Spleen (tissue), 11 donors: ENCODE results near the gene AIRE. TPM values are rescaled to one million over a fixed set of nuclear protein-coding genes. Genes with fewer than 3 reads are reported as not detected.
A peak's percentile ranks its signal among the peaks of the same experiment; 100 is the strongest.

Experiments used
- DNase-seq: peaks from one replicate; pipeline ENCODE4 v3.0.0-alpha.2; 2020
- H3K27ac ChIP-seq, 8 donors: fragments of 200-600 bp; sonication (generic) in 7 of 8; 1 replicate in 4 of 8; 2 replicates in 4 of 8; pipeline versions ENCODE4 v1.5.0 to v1.8.0; 2016 to 2021; ENCODE audit warnings: inconsistent platforms in 4 of 8, mild to moderate bottlenecking in 4 of 8, moderate library complexity in 1 of 8
- H3K27me3 ChIP-seq, 7 donors: fragments of 200-600 bp; sonication (generic) in 6 of 7; replicated peaks in 1 of 7; 1 replicate in 4 of 7; 2 replicates in 3 of 7; pipeline versions ENCODE4 v1.5.0 to v1.8.0; 2016 to 2021; ENCODE audit warnings: inconsistent platforms in 3 of 7, mild to moderate bottlenecking in 1 of 7
- H3K36me3 ChIP-seq, 6 donors: fragments of 200-600 bp; sonication (generic) in 5 of 6; 1 replicate in 4 of 6; 2 replicates in 2 of 6; pipeline versions ENCODE4 v1.5.0 to v1.8.0; 2016 to 2021; ENCODE audit warnings: inconsistent platforms in 2 of 6
- H3K4me1 ChIP-seq, 6 donors: fragments of 200-600 bp; sonication (generic) in 5 of 6; 1 replicate in 3 of 6; 2 replicates in 3 of 6; pipeline versions ENCODE4 v1.5.0 to v1.8.0; 2016 to 2021; ENCODE audit warnings: inconsistent platforms in 3 of 6
- H3K4me3 ChIP-seq, 8 donors: fragments of 200-600 bp; sonication (generic) in 7 of 8; 1 replicate in 4 of 8; 2 replicates in 4 of 8; pipeline versions ENCODE4 v1.5.0 to v1.8.0; 2016 to 2021; ENCODE audit warnings: inconsistent platforms in 4 of 8, mild to moderate bottlenecking in 4 of 8, moderate library complexity in 2 of 8
- H3K9me3 ChIP-seq, 8 donors: fragments of 200-600 bp; sonication (generic) in 7 of 8; 1 replicate in 4 of 8; 2 replicates in 4 of 8; pipeline versions ENCODE4 v1.5.0 to v1.8.0; 2016 to 2021; ENCODE audit warnings: inconsistent platforms in 4 of 8
- POLR2A ChIP-seq, 3 donors: fragments of 450-650 bp; IDR thresholded peaks; one replicate each; pipeline ENCODE4 v1.5.1; 2017; ENCODE audit warnings: antibody characterized with exemption in 3 of 3, mild to moderate bottlenecking in 1 of 3
- POLR2AphosphoS5 ChIP-seq, 3 donors: sonication (generic); formaldehyde crosslinking; IDR thresholded peaks; one replicate each; pipeline ENCODE4 v1.5.1; 2017; ENCODE audit warnings: antibody characterized with exemption in 3 of 3
- WGBS, 5 donors: extraction: QIAGEN DNeasy Blood & Tissue Kit in 3 of 5; methylation state at CpG; one replicate each; pipeline versions ENCODE4 v1.1.5 to v1.1.7; 2013 to 2018; 5-methylcytosine and 5-hydroxymethylcytosine counted together
- intact Hi-C: fragments of 100-400 bp; cut with DNase I; formaldehyde crosslinking; loops from one replicate; pipeline ENCODE4 v1.15.0; 2023; ENCODE audit warnings: low total_unique reads
- polyA plus RNA-seq, 3 donors: library from polyadenylated mRNA; stranded (reverse); fragments of 200-250 nt; gene quantifications; one replicate each; pipeline ENCODE4 v1.2.1, GENCODE V29; 2013
- total RNA-seq, 7 donors: library from RNA; depleted of rRNA in 3 of 7; stranded (reverse); fragments of >200 nt in 3 of 7; fragmentation: NEBNext Ultra II Directional in 4 of 7; extraction: Animal tissue kit (Norgen Biotek cat#: 25700) in 4 of 7; gene quantifications; one replicate each; pipeline versions ENCODE4 v1.1.0 to v1.2.1, GENCODE V29; 2016 to 2021
- TF ChIP-seq, protein P1 (sequence below), 11 experiments: fragments of 200-600 bp in 7 of 11; fragments of 450-650 bp in 4 of 11; sonication (generic) in 4 of 11; IDR thresholded peaks in 8 of 11; conservative IDR thresholded peaks in 3 of 11; 1 replicate in 7 of 11; 2 replicates in 4 of 11; pipeline versions ENCODE4 v1.4.0 to v1.8.0; 2016 to 2021; ENCODE audit warnings: antibody characterized with exemption in 11 of 11, inconsistent platforms in 4 of 11, mild to moderate bottlenecking in 1 of 11
- donor health status: healthy with polysubstance abuse.
- donor health status: DM: no; HTN: no; CAD: no; lungs with moderate emphysema.
- donor health status: DM: no; HTN: no; CAD: no.
- donor health status: Bipolar disorder and iron deficiency.
- donor health status: healthy.
- donor health status: DM: no; HTN: no; CAD: no.
- donor health status: DM: yes; HTN: yes; CAD: no.

Gene AIRE
- total and polyA plus RNA-seq, 10 donors: 0.08 to 0.16 (median 0.10) TPM; not detected in 6

DNA sequence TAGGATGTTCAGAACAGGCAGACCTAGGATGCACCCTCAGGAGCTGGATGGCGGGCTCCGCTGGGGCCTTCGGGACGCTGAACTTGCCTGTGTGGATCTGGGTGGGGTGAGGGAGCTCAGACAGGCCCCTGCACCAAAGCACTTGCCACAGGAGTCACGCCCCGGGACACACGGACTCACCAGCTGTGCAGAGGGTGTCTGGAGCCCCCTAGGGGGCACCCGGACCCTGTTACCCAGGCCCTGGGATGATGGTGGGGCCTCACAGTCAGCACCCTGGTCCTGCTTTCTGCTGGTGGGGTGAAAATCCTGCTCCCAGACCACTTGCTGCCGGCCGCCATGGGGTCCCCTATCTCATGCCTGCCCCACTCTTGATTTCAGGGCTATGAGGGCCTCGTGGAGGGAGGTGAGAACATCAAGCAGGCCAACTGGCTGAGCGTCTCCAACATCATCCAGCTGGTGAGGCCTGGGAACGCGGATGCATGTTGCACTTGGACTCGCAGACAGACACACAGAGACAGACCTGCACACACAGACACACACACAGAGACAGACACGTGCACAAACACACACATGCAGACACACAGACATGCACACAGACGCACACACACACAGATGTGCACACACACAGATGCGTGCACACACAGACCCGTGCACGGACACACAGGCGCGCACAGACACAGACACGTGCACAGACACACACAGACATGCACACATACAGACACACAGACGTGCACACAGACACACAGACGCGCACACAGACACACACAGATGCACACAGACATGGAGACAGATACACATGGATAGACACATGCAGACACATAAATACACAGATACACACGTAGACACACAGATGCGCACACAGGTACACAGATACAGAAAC lies 25.2 kb downstream of the AIRE start:
- peaks cover 0 to 16% (median 6%) of the 10 kb centered on the region in 6 donors for H3K4me1 ChIP-seq
- TF ChIP-seq, protein P1, sequence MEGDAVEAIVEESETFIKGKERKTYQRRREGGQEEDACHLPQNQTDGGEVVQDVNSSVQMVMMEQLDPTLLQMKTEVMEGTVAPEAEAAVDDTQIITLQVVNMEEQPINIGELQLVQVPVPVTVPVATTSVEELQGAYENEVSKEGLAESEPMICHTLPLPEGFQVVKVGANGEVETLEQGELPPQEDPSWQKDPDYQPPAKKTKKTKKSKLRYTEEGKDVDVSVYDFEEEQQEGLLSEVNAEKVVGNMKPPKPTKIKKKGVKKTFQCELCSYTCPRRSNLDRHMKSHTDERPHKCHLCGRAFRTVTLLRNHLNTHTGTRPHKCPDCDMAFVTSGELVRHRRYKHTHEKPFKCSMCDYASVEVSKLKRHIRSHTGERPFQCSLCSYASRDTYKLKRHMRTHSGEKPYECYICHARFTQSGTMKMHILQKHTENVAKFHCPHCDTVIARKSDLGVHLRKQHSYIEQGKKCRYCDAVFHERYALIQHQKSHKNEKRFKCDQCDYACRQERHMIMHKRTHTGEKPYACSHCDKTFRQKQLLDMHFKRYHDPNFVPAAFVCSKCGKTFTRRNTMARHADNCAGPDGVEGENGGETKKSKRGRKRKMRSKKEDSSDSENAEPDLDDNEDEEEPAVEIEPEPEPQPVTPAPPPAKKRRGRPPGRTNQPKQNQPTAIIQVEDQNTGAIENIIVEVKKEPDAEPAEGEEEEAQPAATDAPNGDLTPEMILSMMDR (IDR thresholded peaks at IDR 0.05 in 8 of 11, conservative IDR thresholded peaks at IDR 0.05 in 3 of 11): no peak
- TF ChIP-seq POLR2AphosphoS5 (IDR thresholded peaks at IDR 0.05): no peak
- no peak for TF ChIP-seq POLR2A (IDR thresholded peaks at IDR 0.05)
- no peaks in the 10 kb centered on the region for H3K9me3 ChIP-seq
- peaks cover 0 to 100% (median 67%) of the 10 kb centered on the region in 6 donors for H3K36me3 ChIP-seq
- 92 to 96% (median 94%) methylated on average over 18 to 28 of the region's 28 CpGs for WGBS, 5 donors
- H3K4me3 ChIP-seq: no peak overlapping the region
- DNase-seq: no peak
- no peak overlapping the region for H3K27ac ChIP-seq
- H3K27me3 ChIP-seq: no peaks in the 10 kb centered on the region
- intact Hi-C loops: no loop called here

DNA sequence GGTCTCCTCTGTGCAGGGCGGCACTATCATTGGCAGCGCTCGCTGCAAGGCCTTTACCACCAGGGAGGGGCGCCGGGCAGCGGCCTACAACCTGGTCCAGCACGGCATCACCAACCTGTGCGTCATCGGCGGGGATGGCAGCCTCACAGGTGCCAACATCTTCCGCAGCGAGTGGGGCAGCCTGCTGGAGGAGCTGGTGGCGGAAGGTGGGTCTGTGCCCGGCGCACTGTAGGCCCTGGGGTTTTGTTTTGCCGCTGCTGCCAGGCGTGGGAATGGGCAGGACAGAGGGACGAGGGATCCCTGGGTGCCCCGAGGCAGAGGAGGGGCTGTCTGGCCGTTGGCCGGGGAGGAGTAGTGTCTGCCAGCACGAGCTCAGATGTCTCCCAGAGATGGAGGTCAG lies 26.4 kb downstream of the AIRE start:
- H3K4me3 ChIP-seq: no peak overlapping the region
- WGBS, 5 donors: 93 to 96% (median 95%) methylated on average over 21 to 22 of the region's 22 CpGs
- H3K9me3 ChIP-seq: no peaks in the 10 kb centered on the region
- DNase-seq: no peak
- intact Hi-C loops: no loop called here
- H3K27me3 ChIP-seq: no peaks in the 10 kb centered on the region
- TF ChIP-seq, protein P1 (IDR thresholded peaks at IDR 0.05 in 8 of 11, conservative IDR thresholded peaks at IDR 0.05 in 3 of 11): no peak
- peak in 1 of 3 donors; percentile 9 for TF ChIP-seq POLR2AphosphoS5 (IDR thresholded peaks at IDR 0.05)
- peaks cover 0 to 6% (median 0%) of the 10 kb centered on the region in 6 donors for H3K4me1 ChIP-seq
- H3K27ac ChIP-seq: no peak overlapping the region
- peaks cover 0 to 100% (median 72%) of the 10 kb centered on the region in 6 donors for H3K36me3 ChIP-seq

DNA sequence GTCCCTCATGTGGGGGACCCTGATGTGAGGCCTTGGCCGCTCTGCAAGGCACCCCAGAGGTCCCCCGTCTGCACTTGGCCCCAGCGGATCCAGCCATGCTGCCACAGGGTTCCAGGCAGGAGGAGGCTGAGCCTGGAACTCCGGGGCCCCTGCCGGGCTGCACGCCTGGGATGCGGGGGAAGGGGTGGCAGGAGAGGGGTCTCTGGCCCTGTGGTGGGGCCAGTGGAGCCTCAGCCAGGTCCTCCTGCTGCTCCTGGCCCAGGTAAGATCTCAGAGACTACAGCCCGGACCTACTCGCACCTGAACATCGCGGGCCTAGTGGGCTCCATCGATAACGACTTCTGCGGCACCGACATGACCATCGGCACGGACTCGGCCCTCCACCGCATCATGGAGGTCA lies 27.0 kb downstream of the AIRE start:
- H3K9me3 ChIP-seq: no peaks in the 10 kb centered on the region
- no peak for TF ChIP-seq POLR2A (IDR thresholded peaks at IDR 0.05)
- TF ChIP-seq, protein P1 (IDR thresholded peaks at IDR 0.05 in 8 of 11, conservative IDR thresholded peaks at IDR 0.05 in 3 of 11): no peak
- TF ChIP-seq POLR2AphosphoS5 (IDR thresholded peaks at IDR 0.05): no peak
- DNase-seq: no peak
- peaks cover 0 to 100% (median 72%) of the 10 kb centered on the region in 6 donors for H3K36me3 ChIP-seq
- H3K27me3 ChIP-seq: no peaks in the 10 kb centered on the region
- 90 to 100% (median 97%) methylated on average over 9 to 19 of the region's 19 CpGs for WGBS, 5 donors
- H3K4me3 ChIP-seq: no peak overlapping the region
- H3K4me1 ChIP-seq: peaks cover 0 to 6% (median 0%) of the 10 kb centered on the region in 6 donors
- intact Hi-C loops: no loop called here
- H3K27ac ChIP-seq: no peak overlapping the region

DNA sequence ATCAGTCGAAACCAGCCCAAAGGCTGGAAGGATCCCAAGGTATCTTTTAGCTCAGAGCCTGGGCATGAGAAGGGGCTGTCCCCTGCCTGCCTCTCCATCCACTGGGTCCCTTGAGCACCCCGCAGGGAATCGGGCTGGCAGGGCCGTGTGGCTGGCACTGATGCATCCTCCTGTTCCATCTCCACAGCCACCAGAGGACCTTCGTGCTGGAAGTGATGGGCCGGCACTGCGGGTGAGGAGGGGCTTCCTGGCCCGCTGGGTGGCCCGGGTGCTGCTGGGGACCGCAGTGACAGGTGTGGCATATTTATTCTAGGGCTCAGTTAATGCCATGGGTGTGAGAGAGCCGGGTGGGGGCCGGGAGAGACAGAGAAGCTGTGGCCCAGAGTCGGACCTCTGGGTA lies 27.8 kb downstream of the AIRE start:
- no peak overlapping the region for H3K4me3 ChIP-seq
- H3K27me3 ChIP-seq: no peaks in the 10 kb centered on the region
- TF ChIP-seq POLR2A (IDR thresholded peaks at IDR 0.05): no peak
- H3K27ac ChIP-seq: no peak overlapping the region
- intact Hi-C loops: no loop called here
- peaks cover 2 to 100% (median 77%) of the 10 kb centered on the region in 6 donors for H3K36me3 ChIP-seq
- WGBS, 5 donors: 90 to 97% (median 93%) methylated on average over 10 to 13 of the region's 13 CpGs
- no peak for DNase-seq
- no peaks in the 10 kb centered on the region for H3K9me3 ChIP-seq
- H3K4me1 ChIP-seq: peaks cover 0 to 6% (median 0%) of the 10 kb centered on the region in 6 donors
